Activated T-helper 17 cell treated with anti-CD3 and anti-CD28 coated beads, Interleukin-2, amount 50 U/mL, for 72 hours (primary cell): ENCODE measurements around the gene PLSCR4. TPM values are rescaled to one million over a fixed set of nuclear protein-coding genes. Genes with fewer than 3 reads are reported as not detected.

Experiments
- ATAC-seq: fragments of 150-1000 bp; cut with Tn5 transposase; replicated peaks from 2 replicates; pipeline ENCODE4 v1.10.0; 2021; ENCODE audit warnings: mild to moderate bottlenecking, moderate library complexity
- H3K27ac Mint-ChIP-seq: one replicate; pipeline ENCODE4 v1.8.0; 2022; ENCODE audit warnings: mixed read lengths
- H3K27me3 Mint-ChIP-seq: one replicate; pipeline ENCODE4 v1.8.0; 2022; ENCODE audit warnings: mixed read lengths
- H3K36me3 Mint-ChIP-seq: one replicate; pipeline ENCODE4 v1.8.0; 2022; ENCODE audit warnings: low read depth, mild to moderate bottlenecking, mixed read lengths
- H3K4me1 Mint-ChIP-seq: one replicate; pipeline ENCODE4 v1.8.0; 2022; ENCODE audit warnings: mixed read lengths
- H3K4me3 Mint-ChIP-seq: one replicate; pipeline ENCODE4 v1.8.0; 2022; ENCODE audit warnings: mild to moderate bottlenecking, mixed read lengths
- H3K9me3 Mint-ChIP-seq: one replicate; pipeline ENCODE4 v1.8.0; 2022; ENCODE audit warnings: mixed read lengths
- total RNA-seq, 2 donors: library from RNA; stranded (reverse); gene quantifications; one replicate each; pipeline ENCODE4 v1.2.3, GENCODE V29; 2022

Gene PLSCR4
- total RNA-seq, 2 donors from 2014 or later = not detected

DNA sequence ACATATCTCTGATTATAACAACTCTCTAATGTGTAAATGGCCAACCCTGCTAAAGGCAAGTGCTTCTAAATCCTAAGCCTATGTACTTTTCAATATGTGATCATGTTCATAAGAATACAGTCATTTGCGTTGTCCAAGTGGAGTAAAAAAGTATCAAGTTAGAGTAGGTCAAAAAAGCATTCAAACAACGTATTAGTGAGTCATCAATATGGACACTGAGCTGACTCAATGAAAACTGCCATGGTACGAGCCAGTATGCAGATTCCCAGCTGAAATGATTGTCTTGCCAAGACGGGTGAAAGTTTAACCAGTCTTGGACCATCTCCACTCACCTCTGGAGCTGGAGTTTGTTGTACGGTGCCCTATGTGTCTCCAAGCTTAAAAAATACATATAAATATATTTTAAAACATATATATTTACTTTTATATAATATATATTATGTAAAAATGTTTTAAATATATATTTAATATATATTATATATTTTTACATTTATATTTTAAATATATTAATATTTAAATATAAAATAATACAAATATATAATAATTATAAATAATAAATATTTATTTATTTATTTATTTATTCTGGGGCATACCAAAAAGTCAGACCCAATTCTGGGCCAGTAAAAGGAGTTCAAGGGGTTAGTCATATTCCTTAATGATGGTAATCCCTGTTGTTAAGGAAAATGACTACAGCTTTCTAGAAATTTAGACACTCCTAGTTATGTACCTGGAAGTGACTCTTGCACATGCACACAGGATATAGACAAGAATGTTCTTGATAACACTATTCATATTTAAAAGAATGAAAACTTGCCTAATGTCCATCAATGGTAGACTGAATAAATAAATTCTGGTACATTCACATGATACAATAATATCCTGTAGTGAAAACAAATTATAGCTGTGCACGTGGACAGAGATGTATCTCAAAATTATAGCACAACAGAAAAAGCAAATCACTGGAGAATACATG lies 27.2 kb downstream of the PLSCR4 start:
- no peaks in the 10 kb centered on the region for H3K9me3 Mint-ChIP-seq
- no peak overlapping the region for H3K4me3 Mint-ChIP-seq
- no peaks in the 10 kb centered on the region for H3K4me1 Mint-ChIP-seq
- no peaks in the 10 kb centered on the region for H3K36me3 Mint-ChIP-seq
- H3K27me3 Mint-ChIP-seq = no peaks in the 10 kb centered on the region
- ATAC-seq = no peak
- no peak overlapping the region for H3K27ac Mint-ChIP-seq

DNA sequence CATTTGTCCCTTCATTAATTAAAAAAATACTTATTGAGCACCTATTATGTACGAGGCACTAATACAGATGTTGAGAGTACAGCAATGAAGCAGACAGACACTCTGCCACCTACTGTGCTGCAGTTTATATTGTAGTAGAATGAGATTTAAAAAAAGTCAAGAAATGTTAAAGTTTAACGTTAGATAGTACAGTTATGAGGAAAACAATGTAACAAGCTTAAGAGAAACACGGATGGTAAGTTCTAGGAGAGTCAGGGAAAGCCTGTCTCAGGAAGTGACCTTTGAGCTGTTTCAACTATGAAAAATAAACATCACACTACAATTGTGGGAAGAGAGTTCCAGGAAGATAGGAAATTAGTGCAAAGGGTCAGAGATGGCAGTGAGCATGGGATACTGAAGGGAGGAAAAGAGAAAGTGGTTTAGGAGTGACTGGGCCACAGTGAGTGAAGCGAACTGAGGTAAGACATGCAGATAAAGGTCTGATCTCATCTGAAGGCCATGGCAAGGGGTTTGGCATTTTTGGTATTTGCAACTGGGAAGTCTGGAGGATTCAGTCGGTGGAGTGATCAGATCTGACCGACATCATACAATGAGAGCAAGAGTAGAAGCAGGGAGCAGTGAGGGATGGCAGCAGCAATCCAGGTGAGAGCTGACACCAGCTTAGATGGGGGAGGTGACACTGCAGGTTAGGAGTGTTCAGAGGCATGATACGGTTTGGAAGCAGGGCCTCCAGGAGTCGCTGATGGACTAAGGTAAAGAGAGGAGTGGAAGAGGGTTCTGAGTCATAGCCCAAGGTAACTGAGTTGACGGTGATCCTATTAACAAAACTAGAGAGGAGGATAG lies 28.5 kb downstream of the PLSCR4 start:
- Mint-ChIP-seq H3K36me3 (no peaks in the 10 kb centered on the region), H3K27me3 (peaks cover 5% of the 10 kb centered on the region), H3K4me1 (no peaks in the 10 kb centered on the region), H3K27ac (no peak overlapping the region), H3K9me3 (no peaks in the 10 kb centered on the region), H3K4me3 (no peak overlapping the region)
- no peak for ATAC-seq

DNA sequence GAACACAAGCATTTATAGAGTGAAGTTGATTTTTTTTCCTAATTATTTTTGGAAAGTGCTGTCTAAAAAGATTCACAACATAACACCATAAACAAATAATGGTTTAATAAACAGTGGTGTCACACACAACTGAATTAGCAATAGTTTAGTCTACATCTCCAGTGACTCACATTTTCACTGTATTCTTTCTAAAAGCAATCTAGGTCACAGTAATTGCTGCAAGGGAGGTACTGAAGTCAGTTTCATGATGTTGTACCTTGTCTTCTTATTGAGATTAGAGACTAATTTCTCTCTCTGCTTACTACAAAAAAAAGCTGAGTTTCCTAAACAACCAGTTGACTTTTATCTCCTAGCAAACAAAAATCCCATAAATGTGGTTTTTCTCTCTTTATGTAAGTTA lies 29.6 kb downstream of the PLSCR4 start:
- Mint-ChIP-seq H3K36me3 (no peaks in the 10 kb centered on the region), H3K27ac (no peak overlapping the region), H3K27me3 (peaks cover 10% of the 10 kb centered on the region), H3K4me1 (no peaks in the 10 kb centered on the region), H3K9me3 (no peaks in the 10 kb centered on the region), H3K4me3 (no peak overlapping the region)
- no peak for ATAC-seq

DNA sequence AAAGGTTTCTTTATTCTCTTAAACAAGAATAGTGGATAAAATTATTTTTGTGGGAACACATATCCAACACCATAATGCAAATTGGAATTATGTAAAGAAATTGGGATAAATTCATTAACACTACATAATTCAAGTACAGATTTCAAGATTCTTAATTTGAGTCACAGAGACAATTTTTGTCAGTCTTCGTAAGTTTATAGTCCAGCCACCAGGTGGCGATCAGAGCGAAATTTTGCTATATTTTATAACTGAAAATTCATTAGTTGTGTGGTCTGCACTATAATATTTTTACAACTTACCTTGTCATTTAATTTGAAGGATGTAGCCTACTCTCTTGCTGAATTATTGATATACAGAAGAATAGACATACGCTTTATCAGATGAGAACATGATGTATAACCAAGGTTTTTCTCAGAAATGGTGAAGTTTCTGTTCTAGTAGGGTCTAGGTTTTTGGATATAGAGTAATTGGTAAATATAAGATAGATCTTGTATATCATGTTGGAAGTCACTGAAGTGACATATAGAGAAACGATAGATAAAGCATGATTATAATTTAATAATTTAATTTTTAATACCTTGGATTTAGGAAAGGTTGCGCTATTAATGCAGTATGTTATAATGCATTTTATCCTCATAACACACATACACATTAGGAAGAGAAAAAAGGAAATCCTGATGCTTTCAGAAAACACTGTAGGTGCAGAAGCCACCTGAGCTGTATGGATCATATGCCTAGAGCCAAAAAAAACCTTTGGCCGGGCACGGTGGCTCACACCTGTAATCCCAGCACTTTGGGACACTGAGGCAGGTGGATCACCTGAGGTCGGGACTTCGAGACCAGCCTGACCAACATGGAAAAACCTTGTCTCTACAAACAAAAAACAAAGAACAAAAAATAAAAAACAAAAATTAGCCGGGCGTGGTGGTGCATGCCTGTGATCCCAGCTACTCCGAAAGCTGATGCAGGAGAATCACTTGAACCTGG lies 31.7 kb downstream of the PLSCR4 start:
- Mint-ChIP-seq H3K4me1 (no peaks in the 10 kb centered on the region), H3K4me3 (no peak overlapping the region), H3K27me3 (peaks cover 10% of the 10 kb centered on the region), H3K9me3 (no peaks in the 10 kb centered on the region), H3K27ac (no peak overlapping the region), H3K36me3 (no peaks in the 10 kb centered on the region)
- ATAC-seq = no peak

DNA sequence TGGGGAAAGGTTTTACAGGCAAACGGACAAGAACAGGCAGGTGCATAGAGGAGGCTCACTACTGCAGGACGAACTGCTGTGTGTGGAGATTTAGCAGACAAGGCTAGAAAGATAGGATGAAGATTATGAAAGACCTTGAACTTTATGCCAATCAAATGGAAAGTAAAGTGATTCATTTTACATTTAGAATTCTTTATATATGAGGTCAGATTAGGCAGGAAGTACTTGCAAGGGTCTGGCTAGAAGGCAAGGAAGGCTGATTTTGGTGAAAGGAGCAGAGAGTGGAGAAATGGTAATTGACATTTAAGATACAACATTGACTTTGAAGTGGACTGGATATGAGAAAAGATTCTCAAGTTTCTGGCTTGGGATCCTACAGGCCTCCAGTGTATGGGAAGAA lies 33.6 kb downstream of the PLSCR4 start:
- H3K4me1 Mint-ChIP-seq = no peaks in the 10 kb centered on the region
- H3K27me3 Mint-ChIP-seq = peaks cover 10% of the 10 kb centered on the region
- no peak overlapping the region for H3K27ac Mint-ChIP-seq
- no peak for ATAC-seq
- H3K9me3 Mint-ChIP-seq = no peaks in the 10 kb centered on the region
- no peaks in the 10 kb centered on the region for H3K36me3 Mint-ChIP-seq
- no peak overlapping the region for H3K4me3 Mint-ChIP-seq

DNA sequence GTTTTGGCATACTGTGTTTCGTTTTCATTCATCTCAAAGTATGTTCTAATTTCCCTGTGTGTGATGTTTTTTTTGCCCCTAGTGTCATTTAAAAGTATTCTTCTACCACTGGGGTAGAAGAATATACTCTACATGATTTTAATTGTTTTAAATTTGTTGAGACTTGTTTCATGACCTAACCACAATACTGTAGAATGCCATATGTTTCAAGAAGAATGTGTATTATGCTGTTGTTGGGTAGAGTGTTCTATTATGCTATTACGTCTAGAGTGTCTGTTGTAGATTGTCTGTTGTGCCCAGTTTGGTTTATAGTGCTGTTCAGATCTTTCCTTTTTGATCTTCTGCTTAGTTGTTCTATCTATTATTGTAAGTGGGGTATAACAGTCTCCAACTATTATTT lies 36.4 kb downstream of the PLSCR4 start:
- Mint-ChIP-seq H3K27ac (no peak overlapping the region), H3K36me3 (no peaks in the 10 kb centered on the region), H3K9me3 (no peaks in the 10 kb centered on the region), H3K4me1 (no peaks in the 10 kb centered on the region), H3K4me3 (no peak overlapping the region), H3K27me3 (peaks cover 10% of the 10 kb centered on the region)
- ATAC-seq = no peak

DNA sequence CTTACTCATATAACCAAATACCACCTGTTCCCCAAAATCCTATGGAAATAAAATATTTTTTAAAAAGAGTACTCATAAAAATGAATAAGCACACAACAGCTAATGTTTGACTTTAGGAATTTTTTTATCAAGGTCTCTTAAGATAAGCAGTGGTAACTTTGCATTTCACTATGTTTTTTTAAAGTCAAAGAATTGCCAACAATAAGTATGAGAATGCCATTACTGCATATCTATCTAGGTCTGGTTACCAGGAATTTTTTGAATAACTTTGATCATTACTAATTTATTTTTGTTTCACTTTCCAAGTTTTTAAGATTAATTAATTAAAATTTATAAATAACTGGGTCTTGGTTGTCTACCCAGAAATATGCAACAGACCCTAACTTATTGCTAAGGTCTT lies 41.5 kb downstream of the PLSCR4 start:
- Mint-ChIP-seq H3K9me3 (no peaks in the 10 kb centered on the region), H3K36me3 (no peaks in the 10 kb centered on the region)

DNA sequence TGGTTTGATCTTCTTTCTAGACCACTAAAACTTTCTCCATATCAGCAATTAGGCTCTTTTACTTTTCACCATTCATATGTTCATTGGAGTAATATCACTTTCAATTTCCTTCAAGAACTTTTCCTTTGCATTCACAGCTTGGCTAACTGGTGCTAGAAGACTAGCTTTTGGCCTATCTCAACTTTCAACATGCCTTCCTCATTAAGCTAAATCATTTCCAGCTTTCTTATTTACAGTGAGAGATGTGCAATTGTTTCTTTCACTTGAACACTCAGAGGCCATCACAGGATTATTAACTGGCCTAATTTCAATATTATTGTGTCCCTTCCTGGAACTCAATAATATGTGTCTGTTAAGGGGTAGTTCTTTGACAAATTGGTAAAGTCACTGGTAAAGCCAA lies 47.1 kb downstream of the PLSCR4 start:
- H3K9me3 Mint-ChIP-seq = no peaks in the 10 kb centered on the region
- no peak overlapping the region for H3K4me3 Mint-ChIP-seq
- H3K36me3 Mint-ChIP-seq = no peaks in the 10 kb centered on the region
- no peak overlapping the region for H3K27ac Mint-ChIP-seq
- no peak for ATAC-seq
- H3K4me1 Mint-ChIP-seq = no peaks in the 10 kb centered on the region
- H3K27me3 Mint-ChIP-seq = peaks cover under 1% of the 10 kb centered on the region

More for the DNA sequence above, 41.5 kb downstream of the PLSCR4 start:
- H3K4me3 Mint-ChIP-seq = no peak overlapping the region
- no peak overlapping the region for H3K27ac Mint-ChIP-seq
- no peak for ATAC-seq
- no peaks in the 10 kb centered on the region for H3K27me3 Mint-ChIP-seq
- H3K4me1 Mint-ChIP-seq = no peaks in the 10 kb centered on the region

DNA sequence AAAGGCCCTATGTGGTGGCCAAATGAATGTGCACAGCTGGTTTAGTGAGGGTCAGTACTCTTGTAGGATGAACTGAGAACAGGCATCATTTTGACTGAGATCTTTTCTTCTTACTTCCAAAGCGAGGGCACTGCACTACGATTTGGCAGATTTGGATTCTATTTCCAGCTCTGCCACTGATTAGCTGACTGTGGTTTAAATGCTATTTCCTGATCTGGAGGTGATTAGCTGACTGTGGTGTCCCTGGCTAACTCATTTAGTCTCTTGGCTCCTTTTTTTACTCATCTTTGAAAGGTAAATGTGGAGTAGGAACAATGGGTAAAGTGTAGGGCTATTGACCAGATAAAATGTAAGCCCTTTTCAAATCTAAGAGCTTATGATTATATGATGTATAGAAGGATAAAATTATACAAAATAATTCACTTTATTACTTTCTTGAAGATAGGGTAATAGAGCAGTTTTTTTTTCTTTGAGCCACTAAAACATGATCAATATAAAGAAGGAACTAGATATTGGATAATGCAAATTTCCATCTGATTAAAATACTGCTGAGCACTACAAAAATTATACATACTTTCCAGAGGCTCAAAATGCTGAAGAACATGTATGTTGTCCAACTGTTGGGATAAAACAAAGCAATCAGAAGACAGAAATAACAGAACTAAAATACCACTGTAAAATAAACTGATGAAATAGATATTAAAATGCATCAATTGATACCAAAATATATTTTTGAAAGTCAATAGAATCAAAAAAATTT lies 50.3 kb downstream of the PLSCR4 start:
- Mint-ChIP-seq H3K9me3 (no peaks in the 10 kb centered on the region), H3K4me1 (no peaks in the 10 kb centered on the region), H3K4me3 (no peak overlapping the region), H3K27me3 (peaks cover 3% of the 10 kb centered on the region), H3K27ac (no peak overlapping the region), H3K36me3 (no peaks in the 10 kb centered on the region)
- ATAC-seq = no peak

DNA sequence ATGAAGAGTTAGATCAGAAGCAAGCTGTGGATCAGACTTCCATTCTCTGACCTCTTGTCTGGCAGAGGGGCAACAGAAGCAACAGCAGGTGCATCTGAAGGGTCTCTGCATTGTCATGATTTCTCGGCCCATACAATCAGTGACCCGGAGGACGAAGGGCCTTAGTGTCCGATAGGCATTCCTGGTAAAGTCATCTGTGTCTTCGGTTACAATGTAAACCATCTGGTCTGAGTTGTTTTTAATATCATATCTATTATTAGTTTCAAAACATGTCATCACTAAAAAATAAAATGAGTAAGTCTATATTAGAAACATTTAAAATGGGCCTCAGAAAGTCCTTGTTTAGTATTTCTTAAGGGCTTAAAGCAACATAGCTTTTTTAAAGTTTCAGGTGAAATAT lies 51.1 kb downstream of the PLSCR4 start:
- Mint-ChIP-seq H3K4me1 (no peaks in the 10 kb centered on the region), H3K4me3 (no peak overlapping the region), H3K27ac (no peak overlapping the region), H3K9me3 (no peaks in the 10 kb centered on the region), H3K27me3 (peaks cover 6% of the 10 kb centered on the region), H3K36me3 (no peaks in the 10 kb centered on the region)
- ATAC-seq = no peak

DNA sequence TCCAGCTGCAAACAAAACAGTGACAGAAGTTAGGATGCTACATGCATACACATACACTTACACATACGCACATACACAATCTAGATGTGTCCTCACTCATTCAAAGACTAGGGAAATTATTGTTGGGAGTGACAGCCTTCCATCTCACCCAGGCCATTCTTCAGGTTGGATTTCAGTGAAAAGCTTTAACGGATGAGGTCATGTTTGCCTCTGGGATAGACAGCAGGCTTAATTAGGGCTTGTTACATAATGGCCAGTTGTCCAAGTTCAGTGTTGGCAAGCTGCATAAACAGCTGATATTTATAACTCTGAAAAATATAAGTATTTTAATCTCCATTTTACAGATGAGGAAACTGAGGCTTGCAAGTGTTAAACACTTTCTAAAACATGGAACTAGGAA lies 54.1 kb downstream of the PLSCR4 start:
- H3K27ac Mint-ChIP-seq = no peak overlapping the region
- H3K4me1 Mint-ChIP-seq = no peaks in the 10 kb centered on the region
- H3K27me3 Mint-ChIP-seq = peaks cover 6% of the 10 kb centered on the region
- no peaks in the 10 kb centered on the region for H3K36me3 Mint-ChIP-seq
- ATAC-seq = no peak
- H3K9me3 Mint-ChIP-seq = no peaks in the 10 kb centered on the region
- H3K4me3 Mint-ChIP-seq = no peak overlapping the region

DNA sequence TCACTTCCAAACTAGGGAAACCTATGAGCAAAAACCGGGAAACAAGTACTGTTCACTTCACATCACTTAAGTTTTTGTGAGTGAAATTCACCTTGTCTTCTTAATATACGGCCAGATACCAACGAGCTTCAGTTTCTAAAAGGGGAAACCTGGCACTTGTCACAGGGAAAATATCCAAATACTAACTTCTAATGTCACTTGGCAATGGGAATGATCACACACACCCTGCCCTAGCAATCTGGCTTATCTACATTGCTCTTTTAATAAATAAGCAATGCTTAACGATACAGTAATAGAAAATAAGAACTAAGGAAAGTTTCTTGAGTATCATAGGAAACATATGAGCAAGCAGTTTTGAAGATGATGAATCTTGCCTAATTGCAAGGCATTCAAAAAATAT lies 55.3 kb downstream of the PLSCR4 start:
- no peak for ATAC-seq
- Mint-ChIP-seq H3K36me3 (no peaks in the 10 kb centered on the region), H3K4me3 (no peak overlapping the region), H3K27me3 (peaks cover 6% of the 10 kb centered on the region), H3K27ac (no peak overlapping the region), H3K9me3 (no peaks in the 10 kb centered on the region), H3K4me1 (no peaks in the 10 kb centered on the region)

DNA sequence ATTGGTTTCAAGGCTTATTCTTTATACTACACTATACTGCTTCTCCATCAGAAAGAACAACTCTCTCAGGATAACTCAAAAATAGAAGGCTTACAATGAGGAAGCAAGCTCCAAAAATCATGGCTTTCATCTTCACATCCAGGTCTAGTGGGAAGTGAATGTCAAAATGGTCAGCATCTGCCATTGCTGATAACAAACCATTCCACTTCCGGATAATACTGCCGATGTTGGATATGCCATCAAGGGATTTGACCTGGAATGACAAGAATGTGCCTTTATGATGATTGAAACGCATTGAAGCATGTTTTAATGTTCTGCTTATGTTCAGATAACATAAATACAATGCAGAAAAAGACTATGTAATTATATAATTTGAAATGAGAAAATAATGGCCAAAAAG lies 55.9 kb downstream of the PLSCR4 start:
- no peak overlapping the region for H3K27ac Mint-ChIP-seq
- H3K4me3 Mint-ChIP-seq = no peak overlapping the region
- no peaks in the 10 kb centered on the region for H3K4me1 Mint-ChIP-seq
- H3K36me3 Mint-ChIP-seq = no peaks in the 10 kb centered on the region
- ATAC-seq = no peak
- H3K27me3 Mint-ChIP-seq = peaks cover 6% of the 10 kb centered on the region
- H3K9me3 Mint-ChIP-seq = no peaks in the 10 kb centered on the region
